ENCODE data around the gene EVA1A.

- TF ChIP-seq YY1 (IDR thresholded peaks at IDR 0.05; ENCODE audit: insufficient read depth, insufficient read length), result no peak
- no peak for TF ChIP-seq ZNF274 (IDR thresholded peaks at IDR 0.05; ENCODE audit: low read depth, low read length)
These were observed 15.4 kb downstream of the EVA1A start for GRCh38 chr2:75545387-75545786.

Measured in NT2/D1 (cell line).